Lower lobe of right lung (tissue), 2 donors: ENCODE measurements around the gene TMLHE. TPM values are rescaled to one million over a fixed set of nuclear protein-coding genes. Genes with fewer than 3 reads are reported as not detected.
"Not testable (repeated sequence)": the region's sequence is repeated elsewhere in the genome, so short reads cannot be mapped to it uniquely, and the experiment has no call there.

Source experiments
- ATAC-seq, 2 donors: fragments of 200-7000 bp; cut with Tn5 transposase; one replicate each; pipeline ENCODE4 v1.9.1; 2020 to 2022; ENCODE audit warnings: mild to moderate bottlenecking in 2 of 2, moderate library complexity in 2 of 2
- DNase-seq: peaks from one replicate; pipeline ENCODE4 v3.0.0-alpha.2; 2020
- H3K27ac ChIP-seq: fragments of 200-600 bp; one replicate; pipeline ENCODE4 v1.8.0; 2022
- H3K27me3 ChIP-seq: fragments of 200-600 bp; one replicate; pipeline ENCODE4 v1.8.0; 2022; ENCODE audit warnings: low read depth
- H3K36me3 ChIP-seq: fragments of 200-600 bp; one replicate; pipeline ENCODE4 v1.8.0; 2022; ENCODE audit warnings: mild to moderate bottlenecking
- H3K4me1 ChIP-seq: fragments of 200-600 bp; one replicate; pipeline ENCODE4 v1.8.0; 2022
- H3K4me3 ChIP-seq: fragments of 200-600 bp; one replicate; pipeline ENCODE4 v1.8.0; 2022; ENCODE audit warnings: mild to moderate bottlenecking
- H3K9me3 ChIP-seq: fragments of 200-600 bp; one replicate; pipeline ENCODE4 v1.8.0; 2022
- intact Hi-C: fragments of 100-400 bp; cut with DNase I; formaldehyde crosslinking; loops from one replicate; pipeline ENCODE4 v1.11.0; 2022
- total RNA-seq: library from RNA; stranded (reverse); fragmentation: NEBNext Ultra II Directional; extraction: Animal tissue kit (Norgen Biotek cat#: 25700); gene quantifications from one replicate; pipeline ENCODE4 v1.2.1, GENCODE V29; 2021
- TF ChIP-seq, protein P1 (sequence below): fragments of 200-600 bp; IDR thresholded peaks from one replicate; pipeline ENCODE4 v1.8.0; 2022; ENCODE audit warnings: antibody characterized with exemption, mild to moderate bottlenecking
- donor health status: DM: no; HTN: yes; CAD: no; lungs with severe emphysema.

The TMLHE gene
- total RNA-seq, 1 donor from 2014 or later: 15.3 TPM

DNA sequence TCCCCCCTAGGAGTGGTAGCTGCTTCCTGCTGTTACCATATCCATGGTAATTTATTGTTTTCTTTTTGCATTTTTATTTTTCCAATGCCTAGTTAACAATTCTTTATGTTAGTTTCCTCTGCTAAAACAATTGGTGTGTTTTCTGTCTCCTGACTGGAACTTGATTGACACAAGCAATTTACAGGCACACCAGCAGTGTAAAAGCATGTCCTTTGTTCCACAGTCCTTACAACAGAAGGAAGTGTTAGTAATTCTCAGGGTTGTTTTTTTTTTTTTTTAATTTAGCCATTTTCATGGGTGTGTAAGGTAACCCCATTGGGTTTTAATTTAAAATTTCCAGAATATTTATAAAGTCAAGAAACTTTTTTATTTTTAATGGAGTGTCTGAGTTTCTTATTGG is 25.0 kb upstream of the TMLHE start:
- no peak overlapping the region for H3K27ac ChIP-seq
- H3K4me1 ChIP-seq: no peaks in the 10 kb centered on the region
- H3K27me3 ChIP-seq: peaks cover 3% of the 10 kb centered on the region
- no peak overlapping the region for H3K4me3 ChIP-seq
- TF ChIP-seq, protein P1, sequence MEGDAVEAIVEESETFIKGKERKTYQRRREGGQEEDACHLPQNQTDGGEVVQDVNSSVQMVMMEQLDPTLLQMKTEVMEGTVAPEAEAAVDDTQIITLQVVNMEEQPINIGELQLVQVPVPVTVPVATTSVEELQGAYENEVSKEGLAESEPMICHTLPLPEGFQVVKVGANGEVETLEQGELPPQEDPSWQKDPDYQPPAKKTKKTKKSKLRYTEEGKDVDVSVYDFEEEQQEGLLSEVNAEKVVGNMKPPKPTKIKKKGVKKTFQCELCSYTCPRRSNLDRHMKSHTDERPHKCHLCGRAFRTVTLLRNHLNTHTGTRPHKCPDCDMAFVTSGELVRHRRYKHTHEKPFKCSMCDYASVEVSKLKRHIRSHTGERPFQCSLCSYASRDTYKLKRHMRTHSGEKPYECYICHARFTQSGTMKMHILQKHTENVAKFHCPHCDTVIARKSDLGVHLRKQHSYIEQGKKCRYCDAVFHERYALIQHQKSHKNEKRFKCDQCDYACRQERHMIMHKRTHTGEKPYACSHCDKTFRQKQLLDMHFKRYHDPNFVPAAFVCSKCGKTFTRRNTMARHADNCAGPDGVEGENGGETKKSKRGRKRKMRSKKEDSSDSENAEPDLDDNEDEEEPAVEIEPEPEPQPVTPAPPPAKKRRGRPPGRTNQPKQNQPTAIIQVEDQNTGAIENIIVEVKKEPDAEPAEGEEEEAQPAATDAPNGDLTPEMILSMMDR: no peak
- ATAC-seq: no peak
- H3K36me3 ChIP-seq: no peaks in the 10 kb centered on the region
- no peaks in the 10 kb centered on the region for H3K9me3 ChIP-seq
- DNase-seq: no peak
- intact Hi-C loops: no loop called here

DNA sequence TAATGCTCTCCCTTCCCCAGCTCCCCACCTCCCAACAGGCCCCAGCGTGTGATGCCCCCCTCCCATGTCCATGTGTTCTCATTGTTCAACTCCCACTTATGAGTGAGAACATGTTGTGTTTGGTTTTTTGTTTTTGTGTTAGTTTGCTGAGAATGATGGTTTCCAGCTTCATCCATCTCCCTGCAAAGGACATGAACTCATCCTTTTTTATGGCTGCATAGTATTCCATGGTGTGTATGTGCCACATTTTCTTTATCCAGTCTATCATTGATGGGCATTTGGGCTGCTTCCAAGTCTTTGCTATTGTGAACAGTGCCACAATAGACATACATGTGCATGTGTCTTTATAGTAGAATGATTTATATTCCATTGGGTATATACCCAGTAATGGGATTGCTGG is 22.3 kb upstream of the TMLHE start:
- DNase-seq, H3K4me1 ChIP-seq, intact Hi-C loops, H3K27me3 ChIP-seq, H3K9me3 ChIP-seq, ATAC-seq, H3K36me3 ChIP-seq, H3K4me3 ChIP-seq, H3K27ac ChIP-seq: not testable (repeated sequence)

DNA sequence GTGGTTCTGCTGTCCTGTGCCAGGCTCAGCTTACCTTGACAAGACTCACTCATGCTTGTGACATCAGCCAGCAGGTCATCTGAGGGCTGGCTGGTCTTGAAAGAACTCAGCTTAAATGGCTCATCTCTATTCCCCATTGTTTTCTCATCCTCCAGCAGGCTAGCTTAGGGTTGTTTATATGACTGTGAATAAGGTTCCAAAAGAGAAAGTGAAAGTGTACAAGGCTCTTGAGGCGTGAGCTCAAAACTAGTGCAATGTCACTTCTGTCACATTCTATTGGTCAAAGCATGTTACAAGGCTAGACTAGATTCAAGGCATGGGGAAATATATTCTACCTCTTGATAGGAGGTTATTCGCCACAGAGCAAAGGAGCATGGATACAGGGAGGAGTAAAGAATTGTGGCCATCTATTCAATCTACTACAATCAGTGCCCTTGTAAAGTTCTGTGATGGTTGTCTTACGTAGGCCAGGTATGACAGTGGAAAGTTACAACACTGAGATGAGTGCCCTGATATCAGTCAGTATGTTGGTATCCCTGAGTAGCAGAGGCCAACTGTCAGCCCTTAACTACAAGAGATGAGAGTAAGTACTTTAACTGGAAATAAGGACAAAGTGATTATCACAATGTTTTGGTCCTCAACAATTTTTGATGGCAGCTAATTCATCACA is 19.8 kb upstream of the TMLHE start:
- Histone ChIP-seq H3K27ac (no peak overlapping the region), H3K9me3 (no peaks in the 10 kb centered on the region), H3K27me3 (no peaks in the 10 kb centered on the region), H3K36me3 (no peaks in the 10 kb centered on the region), H3K4me3 (peak overlapping the region; percentile 6), H3K4me1 (no peaks in the 10 kb centered on the region)
- TF ChIP-seq, protein P1: no peak
- ATAC-seq (no peak), DNase-seq (no peak)
- intact Hi-C loops: no loop called here

DNA sequence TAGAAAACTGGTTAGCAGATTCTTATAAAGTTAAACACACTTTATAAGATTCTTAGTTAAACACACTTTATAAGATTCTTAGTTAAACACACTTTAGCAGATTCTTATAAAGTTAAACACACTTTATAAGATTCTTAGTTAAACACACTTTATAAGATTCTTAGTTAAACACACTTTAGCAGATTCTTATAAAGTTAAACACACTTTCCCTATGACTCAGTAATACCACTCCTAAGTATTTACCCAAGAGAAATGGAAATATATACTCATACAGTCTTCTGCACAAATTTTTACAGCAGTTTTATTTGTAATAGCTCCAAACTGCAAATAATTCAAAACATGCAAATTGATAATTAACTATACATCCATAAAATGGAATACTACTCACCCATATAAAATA is 7.4 kb upstream of the TMLHE start:
- DNase-seq, H3K9me3 ChIP-seq, H3K27me3 ChIP-seq, H3K4me3 ChIP-seq, H3K36me3 ChIP-seq, intact Hi-C loops, H3K4me1 ChIP-seq, H3K27ac ChIP-seq: not testable (repeated sequence)
- peak in 1 of 2 donors; percentile 72 for ATAC-seq

DNA sequence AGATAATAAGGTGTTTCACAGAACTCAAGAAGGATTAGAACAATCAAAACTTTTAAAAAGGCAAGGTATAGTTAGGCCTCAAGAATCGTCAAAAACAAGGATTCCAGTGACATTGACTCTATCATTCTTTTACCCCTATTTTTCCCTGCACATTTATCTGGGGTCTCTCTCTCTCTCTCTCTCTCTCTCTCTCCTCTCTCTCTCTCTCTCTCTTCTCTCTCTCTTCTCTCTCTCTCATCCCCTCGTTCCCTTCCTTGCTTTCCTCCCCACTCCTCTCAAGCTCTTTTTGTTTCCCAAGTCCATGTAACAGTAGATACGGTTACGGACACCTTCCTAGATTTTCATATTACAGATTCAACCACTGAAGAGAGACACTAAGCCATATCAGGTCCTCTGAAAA is 3.2 kb upstream of the TMLHE start:
- Histone ChIP-seq H3K36me3 (no peaks in the 10 kb centered on the region), H3K27me3 (no peaks in the 10 kb centered on the region), H3K27ac (no peak overlapping the region), H3K4me3 (no peak overlapping the region), H3K4me1 (peaks cover 4% of the 10 kb centered on the region), H3K9me3 (no peaks in the 10 kb centered on the region)
- TF ChIP-seq, protein P1: no peak
- ATAC-seq (no peak), DNase-seq (no peak)
- intact Hi-C loops: no loop called here

DNA sequence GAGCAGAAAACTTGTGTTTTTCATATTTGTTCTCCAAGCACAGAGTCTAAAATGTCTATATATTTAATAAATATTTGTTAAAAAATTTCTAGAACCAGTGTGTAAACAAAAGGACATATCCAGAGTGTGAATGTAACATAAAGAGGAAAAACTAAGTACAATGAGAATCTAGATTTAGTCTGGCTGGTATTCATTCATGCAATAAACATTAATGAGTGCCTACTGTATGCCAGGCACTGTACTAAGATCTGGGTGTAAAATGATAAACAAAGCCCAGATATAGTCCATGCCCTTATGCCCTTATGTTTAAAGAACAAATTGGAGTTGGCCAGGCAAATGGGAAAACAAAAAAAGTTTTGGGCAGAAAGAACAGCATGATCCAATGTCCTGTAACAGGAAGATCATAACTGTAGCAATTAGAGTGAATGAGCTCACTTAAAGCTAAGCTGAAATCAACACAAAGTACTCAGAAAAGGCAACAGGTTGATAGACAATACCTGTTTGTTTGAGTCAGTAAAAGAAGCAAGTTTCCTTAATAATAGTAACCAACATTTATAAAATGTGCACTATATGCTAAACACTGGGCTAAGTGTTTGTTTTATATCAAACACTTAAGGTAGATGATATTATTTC is 1.3 kb upstream of the TMLHE start:
- H3K4me1 ChIP-seq: peaks cover 5% of the 10 kb centered on the region
- DNase-seq (no peak), ATAC-seq (no peak)
- H3K9me3 ChIP-seq: no peaks in the 10 kb centered on the region
- no peaks in the 10 kb centered on the region for H3K27me3 ChIP-seq
- intact Hi-C loops: no loop called here
- no peak overlapping the region for H3K27ac ChIP-seq
- H3K36me3 ChIP-seq: no peaks in the 10 kb centered on the region
- TF ChIP-seq, protein P1: no peak
- no peak overlapping the region for H3K4me3 ChIP-seq
